ENCODE data around the gene SCFD2. TPM values are rescaled to one million over a fixed set of nuclear protein-coding genes. Genes with fewer than 3 reads are reported as not detected.
"Not testable (repeated sequence)": the region's sequence is repeated elsewhere in the genome, so short reads cannot be mapped to it uniquely, and the experiment has no call there.

SCFD2 gene
- polyA plus RNA-seq, 4 donors: 12.0 to 15.5 (median 14.1) TPM

DNA sequence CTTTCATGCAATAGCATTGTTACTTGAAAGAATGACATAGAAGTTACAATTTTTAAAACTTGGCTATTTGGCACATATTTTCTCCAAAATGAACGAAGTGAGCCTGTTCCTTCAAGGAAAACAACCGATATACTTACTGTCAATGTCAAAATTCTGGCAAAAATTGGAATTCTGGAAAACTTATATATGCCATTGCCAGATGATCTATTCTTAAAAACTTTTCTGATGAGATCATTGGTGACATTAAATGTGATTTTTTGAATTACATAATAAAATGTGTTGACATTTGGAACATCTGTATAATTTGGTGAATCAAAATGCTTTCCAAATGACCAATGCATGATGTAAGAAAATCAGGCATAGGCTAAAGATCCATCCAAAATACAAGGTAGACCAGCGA, 209.0 kb downstream of the SCFD2 start:
- no peak for DNase-seq (ENCODE audit: low read depth in 4 of 4, low spot score in 2 of 4)

- DNase-seq (ENCODE audit: low read depth in 4 of 4, low spot score in 2 of 4): no peak
These were observed 213.4 kb downstream of the SCFD2 start for GRCh38 chr4:53152467-53152866.

DNA sequence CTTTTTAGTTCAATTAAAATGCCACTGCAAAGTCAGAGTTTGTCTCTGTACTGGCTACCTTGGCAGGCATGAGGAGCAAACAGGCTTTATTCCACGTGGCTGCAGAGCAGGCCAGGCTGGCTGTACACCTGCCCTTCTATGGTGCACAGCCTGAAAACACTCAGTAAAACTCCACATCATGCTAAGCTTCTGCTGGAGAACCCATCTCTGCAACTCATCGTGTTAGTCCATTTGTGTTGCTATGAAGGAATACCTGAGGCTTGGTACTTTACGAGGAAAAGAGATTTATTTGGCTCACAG, 214.4 kb downstream of the SCFD2 start:
- no peak for DNase-seq (ENCODE audit: low read depth in 4 of 4, low spot score in 2 of 4)

DNA sequence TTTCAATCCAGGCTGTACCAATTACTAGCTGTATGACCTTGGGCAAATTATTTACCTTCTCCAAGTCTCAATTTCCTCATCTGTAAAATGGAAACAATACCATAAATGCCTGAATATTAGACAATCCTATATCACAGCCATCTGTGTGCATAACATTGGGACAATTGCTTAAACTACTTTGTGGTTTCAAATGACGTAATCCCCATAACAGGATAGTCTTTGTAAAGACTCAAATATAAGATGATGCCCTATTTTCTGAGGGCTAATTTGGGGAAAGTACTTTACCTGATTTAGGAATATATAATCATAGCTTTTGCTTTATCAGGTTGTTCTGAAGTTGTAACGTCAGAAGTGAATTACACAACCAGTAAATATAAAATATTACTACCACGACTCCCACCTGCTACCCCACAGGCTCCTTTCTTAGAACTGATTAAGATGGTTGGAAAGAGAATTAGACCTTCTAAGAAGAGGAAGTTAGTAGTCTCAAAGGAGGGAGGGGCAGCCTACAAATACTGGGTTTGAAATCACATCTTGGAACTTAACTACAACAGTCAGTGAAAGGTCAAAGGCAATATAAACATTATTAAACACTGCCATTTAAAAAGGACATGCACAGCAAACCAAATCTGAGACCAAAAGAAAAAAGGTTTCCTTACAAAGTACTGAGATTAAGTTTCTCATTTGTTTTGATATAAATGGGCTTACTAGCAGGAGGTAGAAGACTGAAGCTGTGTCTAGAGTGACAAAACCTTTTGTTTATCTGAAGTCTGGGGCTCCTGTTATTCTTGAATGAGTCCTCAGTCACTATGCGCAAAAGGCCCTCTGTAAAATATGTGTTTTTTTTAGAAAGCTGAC, 215.0 kb downstream of the SCFD2 start:
- no peak for DNase-seq (ENCODE audit: low read depth in 4 of 4, low spot score in 2 of 4)

DNA sequence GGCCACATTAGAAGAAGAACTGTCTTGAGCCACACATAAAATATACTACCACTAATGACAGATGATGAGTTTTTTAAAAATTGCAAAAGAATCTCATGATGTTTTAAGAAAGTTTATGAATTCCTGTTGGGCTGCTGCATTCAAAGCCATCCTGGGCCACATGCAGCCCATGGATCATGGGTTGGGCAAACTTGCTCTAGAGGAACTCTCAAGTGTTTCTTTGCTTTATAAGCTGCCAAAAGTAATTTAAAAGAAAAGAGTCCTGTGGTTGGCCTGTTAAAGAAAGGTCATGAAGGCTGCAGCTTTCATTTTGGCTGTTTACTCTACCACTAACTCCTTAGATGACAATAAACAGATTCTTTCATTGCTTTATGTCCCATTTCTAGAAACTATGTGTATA, 218.2 kb downstream of the SCFD2 start:
- DNase-seq (ENCODE audit: low read depth in 4 of 4, low spot score in 2 of 4): no peak

DNA sequence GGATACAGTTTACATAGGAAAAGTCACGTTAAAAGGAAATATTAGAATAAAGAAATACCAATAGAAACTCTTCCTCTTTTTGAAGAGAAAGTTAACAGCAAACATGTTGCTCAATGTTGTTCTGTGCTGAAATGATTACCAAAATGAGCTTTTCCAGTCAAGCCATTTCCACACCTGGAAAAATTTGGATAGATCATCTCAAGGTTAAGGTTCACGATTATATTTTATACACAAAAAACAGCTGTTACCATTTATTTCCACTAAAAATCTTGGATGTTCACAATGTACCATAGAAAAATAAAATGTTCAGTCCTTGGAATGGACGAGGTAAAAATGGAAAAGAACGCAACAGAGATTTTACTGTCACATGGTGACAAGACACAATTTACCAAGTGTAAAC, 218.7 kb downstream of the SCFD2 start:
- no peak for DNase-seq (ENCODE audit: low read depth in 4 of 4, low spot score in 2 of 4)

DNA sequence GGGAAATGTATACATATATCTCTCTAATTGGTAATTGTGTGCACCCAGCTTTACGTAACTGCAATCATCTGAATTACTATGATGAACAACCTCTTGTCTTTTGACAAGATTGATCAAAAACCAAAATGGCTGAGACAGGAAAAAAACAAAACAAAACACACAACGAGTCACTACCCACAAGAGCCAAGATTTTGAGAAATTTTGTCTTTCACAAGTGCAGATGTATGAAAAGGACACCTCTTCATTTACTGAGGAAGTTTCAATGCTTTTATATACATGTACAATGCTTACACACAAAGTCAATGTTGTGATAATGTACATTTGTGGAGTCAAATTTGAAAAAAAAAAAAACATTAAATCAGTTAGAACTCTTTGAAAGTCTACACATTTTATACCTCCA, 224.6 kb downstream of the SCFD2 start:
- DNase-seq (ENCODE audit: low read depth in 4 of 4, low spot score in 2 of 4): no peak

DNA sequence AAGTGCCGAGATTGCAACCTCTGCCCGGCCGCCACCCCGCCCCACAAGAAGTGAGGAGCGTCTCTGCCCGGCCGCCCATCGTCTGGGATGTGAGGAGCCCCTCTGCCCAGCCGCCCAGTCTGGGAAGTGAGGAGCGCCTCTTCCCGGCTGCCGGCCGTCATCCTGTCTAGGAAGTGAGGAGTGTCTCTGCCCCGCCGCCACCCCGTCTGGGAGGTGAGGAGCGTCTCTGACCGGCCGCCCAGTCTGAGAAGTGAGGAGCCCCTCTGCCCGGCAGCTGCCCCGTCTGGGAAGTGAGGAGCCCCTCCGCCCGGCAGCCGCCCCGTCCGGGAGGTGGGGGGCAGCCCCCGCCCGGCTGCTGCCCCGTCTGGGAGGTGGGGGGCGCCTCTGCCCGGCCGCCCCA, 226.6 kb downstream of the SCFD2 start:
- DNase-seq (ENCODE audit: low read depth in 4 of 4, low spot score in 2 of 4): not testable (repeated sequence)

- no peak for DNase-seq (ENCODE audit: low read depth in 4 of 4, low spot score in 2 of 4)
These were observed 228.4 kb downstream of the SCFD2 start for GRCh38 chr4:53137468-53137867.

DNA sequence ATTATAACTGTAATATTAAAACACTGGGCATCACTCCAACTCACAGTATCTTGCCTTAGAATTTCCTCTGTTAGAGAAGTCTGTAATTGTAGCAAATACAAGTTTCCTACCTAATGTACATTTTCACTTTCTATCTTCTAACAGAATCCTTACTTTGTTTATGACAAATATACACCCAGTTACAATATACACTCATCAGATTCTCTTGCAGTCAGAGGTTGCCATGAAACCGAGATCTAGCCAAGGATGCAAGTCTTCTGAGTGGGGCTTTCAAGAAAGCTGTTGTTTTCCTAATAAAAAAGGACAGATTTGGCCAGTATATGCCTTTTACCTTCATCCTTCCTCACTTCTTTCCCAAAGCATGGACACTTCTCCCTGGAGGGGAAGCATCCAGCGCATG, 228.9 kb downstream of the SCFD2 start:
- DNase-seq (ENCODE audit: low read depth in 4 of 4, low spot score in 2 of 4): no peak

- DNase-seq (ENCODE audit: low read depth in 4 of 4, low spot score in 2 of 4): no peak
These were observed 233.5 kb downstream of the SCFD2 start for GRCh38 chr4:53132132-53132891.

GRCh38 chr4:53131562-53131925, 234.3 kb downstream of the SCFD2 start:
- no peak for DNase-seq (ENCODE audit: low read depth in 4 of 4, low spot score in 2 of 4)

GRCh38 chr4:53130896-53131561, 234.8 kb downstream of the SCFD2 start:
- DNase-seq (ENCODE audit: low read depth in 4 of 4, low spot score in 2 of 4): no peak

DNA sequence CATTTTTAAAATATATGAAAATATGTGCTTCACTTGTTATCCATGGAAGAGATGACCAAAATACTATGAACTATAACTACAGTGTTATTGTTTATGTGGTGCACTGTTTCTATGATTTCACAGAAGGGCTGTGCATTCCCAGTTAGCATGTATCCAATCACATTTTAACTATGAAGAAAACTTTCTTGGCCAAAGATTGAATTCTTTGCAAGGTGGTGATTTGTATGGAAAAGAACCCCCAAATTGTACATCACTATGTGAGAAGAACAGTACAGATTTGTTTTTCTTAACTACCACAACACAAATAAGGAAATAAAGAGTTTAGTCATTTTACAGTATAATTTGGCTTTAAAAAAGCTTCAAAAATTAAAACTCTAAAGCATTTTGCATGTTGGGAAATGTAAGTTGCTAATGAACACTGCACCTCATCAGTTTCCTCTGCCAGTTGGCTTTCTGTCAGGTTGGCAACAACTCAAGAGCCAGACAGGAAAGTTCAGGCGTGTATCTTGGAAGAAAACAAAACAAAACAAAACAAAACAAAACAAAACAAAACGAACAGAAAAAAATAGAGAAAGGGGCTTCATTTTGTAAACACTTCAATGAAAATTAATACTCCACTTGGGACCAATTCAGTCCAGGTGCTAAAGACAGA, 237.0 kb downstream of the SCFD2 start:
- no peak for DNase-seq (ENCODE audit: low read depth in 4 of 4, low spot score in 2 of 4)

- DNase-seq (ENCODE audit: low read depth in 4 of 4, low spot score in 2 of 4): no peak
These were observed 237.6 kb downstream of the SCFD2 start for GRCh38 chr4:53128231-53128630.

GRCh38 chr4:53127365-53127764, 238.5 kb downstream of the SCFD2 start:
- DNase-seq (ENCODE audit: low read depth in 4 of 4, low spot score in 2 of 4): no peak

DNA sequence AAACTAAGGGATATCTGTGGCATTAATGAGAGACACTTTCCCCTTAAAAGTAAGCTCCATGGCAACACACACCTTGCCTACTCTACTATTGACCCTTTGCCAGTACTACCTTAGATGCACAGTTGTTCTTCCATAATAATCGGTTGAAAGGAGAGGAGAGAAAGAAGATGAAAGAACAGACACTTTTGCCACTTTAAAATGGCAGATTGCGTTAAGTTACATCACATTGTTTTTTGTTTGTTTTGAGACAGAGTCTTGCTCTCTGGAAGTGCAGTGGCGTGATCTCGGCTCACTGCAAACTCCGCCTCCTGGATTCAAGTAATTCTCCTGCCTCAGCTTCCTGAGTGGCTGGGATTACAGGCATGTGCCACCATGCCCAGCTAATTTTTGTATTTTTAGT, 239.8 kb downstream of the SCFD2 start:
- DNase-seq (ENCODE audit: low read depth in 4 of 4, low spot score in 2 of 4): no peak

DNA sequence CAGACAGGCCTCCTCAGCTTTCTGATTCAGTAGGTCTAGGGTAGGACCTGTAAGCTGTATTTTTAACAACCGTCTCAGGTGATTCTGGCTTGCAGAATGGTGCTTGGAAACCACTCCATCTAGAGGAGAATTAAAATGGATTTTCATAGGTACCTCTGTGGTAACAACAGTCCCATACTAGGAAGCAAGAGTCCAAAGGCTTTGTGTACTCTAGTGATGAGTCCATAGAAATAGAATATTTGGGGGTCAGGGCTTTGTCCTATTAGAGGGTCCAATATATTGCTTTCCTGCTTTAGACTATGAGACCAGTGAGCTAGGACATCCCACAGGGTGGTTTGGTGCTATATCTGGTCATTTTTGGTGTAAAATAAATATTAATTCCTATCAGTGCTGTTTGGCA, 242.0 kb downstream of the SCFD2 start:
- no peak for DNase-seq (ENCODE audit: low read depth in 4 of 4, low spot score in 2 of 4)

DNA sequence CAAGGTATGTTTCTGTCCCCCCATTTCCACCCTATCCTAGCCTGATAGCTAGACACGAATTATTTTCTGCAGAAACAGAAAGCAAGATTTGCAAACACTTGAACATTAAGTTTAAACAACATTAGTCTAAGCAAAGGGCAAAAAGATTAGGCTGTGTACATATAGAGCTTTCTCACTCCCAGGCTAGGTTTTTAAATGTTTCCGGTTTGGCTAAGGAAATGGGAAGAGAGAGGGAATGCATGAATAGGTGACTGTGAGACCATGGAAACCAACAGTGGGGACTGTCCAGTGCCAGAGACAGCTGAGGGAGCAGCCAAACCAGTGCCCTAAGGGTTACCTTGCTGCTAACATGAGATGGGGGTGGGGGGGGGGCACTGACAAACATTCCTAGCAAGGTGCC, 242.7 kb downstream of the SCFD2 start:
- no peak for DNase-seq (ENCODE audit: low read depth in 4 of 4, low spot score in 2 of 4)

GRCh38 chr4:53122280-53123116, 243.4 kb downstream of the SCFD2 start:
- DNase-seq (ENCODE audit: low read depth in 4 of 4, low spot score in 2 of 4): no peak

All from left renal cortex interstitium (tissue), 4 donors.